Measurements from ENCODE around the gene IL1R2.

GRCh38 chr2:102040229-102040628 is 48.5 kb downstream of the IL1R2 start:
- TF ChIP-seq POLR2AphosphoS5 (IDR thresholded peaks at IDR 0.05; ENCODE audit: borderline replicate concordance, low read depth, low read length): no peak
- TF ChIP-seq EZH2 (IDR thresholded peaks at IDR 0.05): no peak
